NCI-H1930 (cell line): ENCODE measurements around the gene AGO3.
"Not testable (repeated sequence)": the region's sequence is repeated elsewhere in the genome, so short reads cannot be mapped to it uniquely, and the experiment has no call there.

ENCODE experiments used
- DNase-seq, 2 experiments: peaks; one replicate each; lab custom pipeline; 2025; lab: John Stamatoyannopoulos, UW

AGO3 gene

DNA sequence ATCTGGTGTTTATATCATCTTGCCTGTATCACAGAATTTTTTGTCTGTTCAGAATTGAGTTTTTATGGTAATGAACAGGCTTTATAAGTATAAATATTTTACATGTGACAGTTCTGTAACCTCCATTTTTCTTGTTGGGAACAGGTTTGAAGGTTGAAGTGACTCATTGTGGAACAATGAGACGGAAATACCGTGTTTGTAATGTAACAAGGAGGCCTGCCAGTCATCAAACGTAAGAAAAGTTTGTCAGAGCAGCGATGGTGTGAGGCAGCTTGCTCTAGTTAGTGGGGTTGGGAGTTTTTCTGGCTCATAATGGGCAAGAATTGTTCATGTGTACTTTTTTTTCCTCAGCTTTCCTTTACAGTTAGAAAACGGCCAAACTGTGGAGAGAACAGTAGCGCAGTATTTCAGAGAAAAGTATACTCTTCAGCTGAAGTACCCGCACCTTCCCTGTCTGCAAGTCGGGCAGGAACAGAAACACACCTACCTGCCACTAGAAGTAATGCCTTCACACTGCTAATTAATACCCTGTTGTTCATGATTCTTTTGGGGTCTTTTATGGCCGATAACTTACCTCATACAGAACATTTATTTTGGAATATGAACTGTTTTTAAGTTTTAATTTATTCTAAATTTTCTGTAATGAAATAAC lies 77.8 kb downstream of the AGO3 start:
- DNase-seq = no peak

DNA sequence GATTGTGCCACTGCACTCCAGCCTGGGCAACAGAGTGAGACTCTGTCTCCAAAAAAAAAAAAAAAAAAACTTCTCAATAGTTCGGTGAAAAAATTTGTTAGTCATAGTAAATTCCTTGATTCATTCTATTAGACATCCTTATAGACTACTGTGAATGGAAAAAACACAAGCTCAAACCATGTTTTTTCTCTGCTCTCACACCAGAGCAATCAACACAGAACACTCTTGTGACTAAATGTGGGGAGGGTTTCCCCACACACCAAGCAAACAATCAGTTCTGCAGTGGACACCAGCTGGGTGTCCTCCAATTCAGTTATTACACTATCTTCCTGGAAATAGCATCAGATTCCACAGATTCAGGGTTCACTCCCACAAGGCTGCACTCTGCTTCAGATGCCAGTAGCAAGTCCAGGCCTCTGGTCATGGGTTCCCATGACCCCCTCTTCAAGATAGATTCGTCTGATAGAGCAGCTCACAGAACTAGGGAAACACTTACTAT lies 83.9 kb downstream of the AGO3 start:
- DNase-seq = no peak

- no peak for DNase-seq
Measured at GRCh38 chr1:36016686-36017085, 85.8 kb downstream of the AGO3 start.

- no peak for DNase-seq
Measured at GRCh38 chr1:36023098-36023769, 92.3 kb downstream of the AGO3 start.

DNA sequence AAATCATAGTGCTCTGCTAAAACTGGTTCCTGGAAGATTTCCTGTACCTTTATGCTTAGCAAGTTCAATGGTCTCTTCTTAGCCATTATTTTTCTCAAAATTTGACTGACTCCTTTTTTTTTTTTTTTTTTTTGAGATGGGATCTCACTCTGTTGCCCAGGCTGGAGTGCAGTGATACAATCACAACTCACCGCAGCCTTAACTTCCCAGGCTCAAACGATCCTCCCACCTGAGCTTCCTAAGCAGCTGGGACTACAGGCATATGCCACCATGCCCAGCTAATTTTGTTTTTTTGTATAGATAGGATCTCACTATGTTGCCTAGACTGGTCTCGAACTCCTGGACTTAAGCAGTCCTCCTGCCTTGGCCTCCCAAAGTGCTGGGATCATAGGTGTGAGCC lies 93.1 kb downstream of the AGO3 start:
- DNase-seq = not testable (repeated sequence)

DNA sequence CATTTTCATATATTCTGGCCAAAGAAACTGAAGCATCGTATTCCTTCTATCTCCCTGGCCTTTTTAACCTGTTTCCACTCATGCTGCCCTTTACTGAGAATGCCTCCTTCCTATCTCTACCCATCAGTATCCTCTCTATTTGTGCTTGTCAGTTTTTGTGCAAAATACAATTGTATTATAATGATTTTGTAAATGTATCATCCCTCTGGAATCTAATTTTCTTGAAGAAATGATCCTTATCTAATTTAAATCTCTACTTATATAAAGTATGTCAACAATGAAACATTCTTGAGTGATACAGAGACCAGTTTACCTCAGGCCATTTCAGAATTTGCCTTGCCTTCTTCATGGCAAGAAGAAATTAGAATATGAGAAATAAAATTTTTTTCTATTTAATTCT lies 93.9 kb downstream of the AGO3 start:
- DNase-seq = no peak

GRCh38 chr1:36027766-36028165 lies 96.9 kb downstream of the AGO3 start:
- DNase-seq = no peak

GRCh38 chr1:36031441-36031840 lies 100.5 kb downstream of the AGO3 start:
- no peak for DNase-seq

DNA sequence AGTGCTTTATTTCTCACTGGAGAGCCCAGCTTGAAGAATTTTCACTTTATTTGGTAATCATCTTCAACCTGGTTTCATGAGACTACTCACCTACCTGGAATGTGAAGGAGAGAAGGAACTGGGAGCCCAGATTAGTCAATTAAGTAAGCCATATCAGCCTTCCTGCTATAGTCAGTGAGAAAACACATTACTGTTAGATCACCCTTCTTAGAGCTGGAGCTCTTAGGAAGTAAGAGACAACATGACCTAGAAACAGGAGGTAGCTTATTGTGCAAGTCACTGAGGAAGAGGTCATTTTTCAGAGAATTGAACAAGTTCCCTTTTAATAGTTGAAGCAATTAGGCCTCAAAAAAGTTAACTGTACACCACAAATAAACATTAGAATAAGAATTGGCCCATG lies 103.8 kb downstream of the AGO3 start:
- DNase-seq = no peak

GRCh38 chr1:36035154-36035553 lies 104.2 kb downstream of the AGO3 start:
- DNase-seq = no peak

DNA sequence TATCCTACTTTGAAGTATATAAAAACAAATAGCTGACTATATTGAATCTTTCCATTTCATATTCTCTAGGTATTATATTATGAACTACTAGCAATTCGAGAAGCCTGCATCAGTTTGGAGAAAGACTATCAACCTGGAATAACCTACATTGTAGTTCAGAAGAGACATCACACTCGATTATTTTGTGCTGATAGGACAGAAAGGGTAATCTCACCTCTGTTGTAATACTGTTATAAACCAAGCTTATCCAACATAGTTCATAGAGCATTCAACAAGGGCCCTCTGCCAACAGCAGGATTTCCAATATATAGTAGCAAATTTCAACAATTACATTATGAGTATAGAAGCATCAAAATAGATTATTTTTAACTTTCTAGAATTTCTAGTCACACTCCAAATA lies 109.3 kb downstream of the AGO3 start:
- no peak for DNase-seq

DNA sequence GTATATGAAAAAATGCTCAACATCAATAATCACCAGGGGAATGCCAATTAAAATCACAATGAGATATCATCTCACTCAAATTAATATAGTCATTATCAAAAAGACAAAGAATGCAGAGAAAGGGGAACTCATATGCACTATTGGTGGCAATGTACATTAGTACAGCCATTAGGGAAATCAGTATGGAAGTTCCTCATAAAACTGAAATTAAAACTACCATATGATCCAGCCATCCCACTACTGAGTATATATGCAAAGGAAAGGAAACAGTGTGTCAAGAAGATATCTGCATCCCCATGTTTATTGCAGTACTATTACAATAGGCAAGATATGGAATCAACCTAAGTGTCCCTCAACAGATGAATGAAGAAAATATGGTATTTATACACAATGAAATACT lies 120.9 kb downstream of the AGO3 start:
- no peak for DNase-seq

DNA sequence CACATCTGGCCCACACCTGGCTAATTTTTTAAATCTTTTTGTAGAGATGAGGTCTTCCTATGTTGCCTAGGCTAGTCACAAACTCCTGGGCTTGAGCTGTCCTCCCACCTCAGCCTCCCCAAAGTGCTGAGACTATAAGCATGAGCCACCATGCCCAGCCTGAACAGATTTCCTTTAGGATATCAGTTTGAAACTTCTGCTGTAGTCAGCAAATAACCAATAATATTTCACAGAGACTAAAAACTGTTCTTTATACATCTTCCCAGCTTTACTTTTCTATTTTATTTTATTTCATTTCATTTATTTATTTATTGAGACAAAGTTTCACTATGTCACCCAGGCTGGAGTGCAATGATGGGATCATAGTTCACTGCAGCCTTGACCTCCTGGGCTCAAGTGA lies 123.1 kb downstream of the AGO3 start:
- no peak for DNase-seq

DNA sequence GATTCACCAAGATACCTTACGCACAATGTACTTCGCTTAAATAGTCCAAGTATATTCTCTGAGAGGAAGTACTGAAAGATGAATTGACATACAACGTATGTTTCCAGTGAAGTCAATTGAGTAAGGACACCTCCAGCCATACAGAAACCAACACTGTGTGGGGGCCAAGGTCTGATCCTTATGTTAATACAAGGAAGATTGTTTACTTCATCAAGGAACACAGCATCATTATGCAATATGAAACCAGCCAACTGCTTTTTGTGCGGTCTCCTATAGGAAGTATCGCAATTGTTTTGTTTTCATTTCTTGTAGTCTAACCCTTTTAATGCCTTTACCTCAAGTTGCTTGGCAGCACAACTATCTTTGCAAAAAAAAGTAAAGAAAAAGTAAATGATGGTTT lies 124.8 kb downstream of the AGO3 start:
- no peak for DNase-seq

DNA sequence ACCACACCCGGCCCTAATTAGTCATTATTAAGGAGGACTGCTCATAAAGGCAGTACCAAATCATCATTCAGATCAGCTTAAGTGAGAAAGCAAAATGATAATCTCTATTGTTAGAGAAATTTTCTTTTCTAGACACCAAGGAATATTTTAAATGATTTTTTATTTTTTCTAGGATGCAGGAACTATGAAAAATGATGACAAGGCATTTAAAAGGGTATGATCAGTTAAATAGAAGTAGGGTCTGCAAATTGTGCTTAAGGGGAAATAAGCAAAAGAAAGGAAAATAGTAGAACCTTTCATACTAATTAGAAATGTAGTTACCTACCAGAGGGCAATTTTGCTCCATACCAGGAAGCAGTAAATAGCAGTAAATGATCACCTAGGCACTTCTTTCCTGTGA lies 131.4 kb downstream of the AGO3 start:
- no peak for DNase-seq

- DNase-seq = no peak
Measured at GRCh38 chr1:36067871-36068270, 137.0 kb downstream of the AGO3 start.

DNA sequence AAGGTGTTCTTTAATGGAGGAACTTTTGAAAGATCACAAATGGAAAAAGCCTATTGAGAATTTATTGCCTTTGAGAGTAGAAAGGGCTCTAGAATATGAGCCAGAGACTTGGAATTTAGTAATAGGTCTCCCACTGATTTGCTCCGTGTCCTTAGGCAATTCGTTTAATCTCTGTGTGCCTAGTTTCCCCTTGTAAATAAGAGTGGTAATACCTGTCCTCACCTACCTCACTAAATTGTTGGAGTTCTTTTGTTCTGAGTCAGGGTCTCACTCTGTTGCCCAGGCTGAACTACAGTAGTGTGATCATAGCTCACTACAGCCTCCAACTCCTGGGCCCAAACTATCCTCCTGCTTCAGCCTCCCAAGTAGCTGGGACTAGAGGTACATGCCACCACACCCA lies 138.0 kb downstream of the AGO3 start:
- DNase-seq = no peak

GRCh38 chr1:36070349-36070748 lies 139.4 kb downstream of the AGO3 start:
- DNase-seq = no peak

- no peak for DNase-seq
Measured at GRCh38 chr1:36076979-36077573, 146.2 kb downstream of the AGO3 start.

GRCh38 chr1:36080236-36080635 lies 149.3 kb downstream of the AGO3 start:
- DNase-seq = no peak

- no peak for DNase-seq
Measured at GRCh38 chr1:36080801-36081200, 149.9 kb downstream of the AGO3 start.

DNA sequence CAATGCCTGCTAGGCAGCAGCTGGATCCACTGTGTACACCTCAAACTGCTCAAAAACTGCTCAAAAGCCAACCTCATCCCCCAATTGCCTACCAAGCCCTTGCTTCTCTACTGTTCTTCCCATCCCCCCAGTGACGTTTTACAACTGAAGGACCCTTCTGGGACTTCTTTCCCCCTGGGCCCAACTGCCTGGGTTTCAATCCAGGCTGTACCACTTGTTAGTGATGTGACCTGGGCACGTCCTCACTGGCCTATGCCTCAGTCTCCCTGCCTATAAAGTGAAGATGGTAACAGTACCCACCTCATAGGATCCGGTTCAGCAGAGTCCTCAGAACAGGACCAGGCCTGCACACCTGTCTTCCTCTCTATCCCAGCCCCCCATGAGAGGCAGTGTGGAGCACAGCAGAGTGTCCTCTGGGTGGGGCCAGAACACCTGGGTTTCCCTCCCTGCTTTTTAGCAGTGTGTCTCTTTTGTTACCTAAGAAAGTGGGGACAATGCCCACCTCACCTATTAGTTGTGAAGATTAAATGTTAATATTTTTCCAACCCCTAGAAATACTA lies 151.1 kb downstream of the AGO3 start:
- no peak for DNase-seq

DNA sequence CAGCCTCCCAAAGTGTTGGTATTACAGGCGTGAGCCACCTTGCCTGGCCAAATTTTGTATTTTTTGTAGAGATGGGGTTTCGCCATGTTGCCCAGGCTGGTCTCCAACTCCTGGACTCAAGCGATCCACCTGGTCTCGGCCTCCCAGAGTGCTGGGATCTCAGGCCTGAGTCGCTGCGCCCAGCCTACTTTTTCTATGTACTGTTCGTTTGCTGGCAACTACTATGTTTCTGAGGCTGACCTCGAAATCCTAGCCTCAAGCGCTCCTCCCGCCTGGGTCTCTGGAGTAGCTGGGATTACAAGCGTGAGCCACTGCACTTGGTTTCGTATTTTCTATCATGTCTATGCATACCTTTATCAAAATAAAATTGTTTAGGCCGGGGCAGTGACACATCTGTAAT lies 152.3 kb downstream of the AGO3 start:
- DNase-seq = no peak
